Stimulated activated CD4-positive, alpha-beta T cell treated with anti-CD3 and anti-CD28 coated beads, Interleukin-2, amount 100 ng/mL, for 48 hours (primary cell): ENCODE data around the gene ACTL7B.
"Not testable (repeated sequence)": the region's sequence is repeated elsewhere in the genome, so short reads cannot be mapped to it uniquely, and the experiment has no call there.

Experiments
- DNase-seq, 2 donors: peaks; one replicate each; pipeline ENCODE4 v3.0.0-alpha.2; 2020

Gene ACTL7B

DNA sequence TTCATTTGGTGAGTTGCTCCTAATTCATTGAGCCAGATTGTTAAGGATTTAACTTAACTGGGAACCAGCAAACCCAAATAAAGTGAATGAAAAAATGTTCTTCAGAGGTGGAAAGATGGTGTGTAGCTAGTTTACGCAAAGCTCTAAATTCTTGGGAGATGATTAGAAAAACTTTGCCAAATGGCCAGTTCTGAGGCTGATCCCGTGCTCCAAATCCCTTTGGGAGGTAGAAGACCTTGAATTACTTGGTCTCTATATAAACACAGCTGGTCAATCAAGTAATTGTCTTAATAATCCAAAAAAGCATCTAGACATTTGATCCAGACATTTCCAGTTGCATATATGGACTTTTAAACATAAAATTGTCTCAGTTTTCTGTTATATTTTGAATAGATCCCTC lies 11.4 kb downstream of the ACTL7B start:
- DNase-seq = no peak

DNA sequence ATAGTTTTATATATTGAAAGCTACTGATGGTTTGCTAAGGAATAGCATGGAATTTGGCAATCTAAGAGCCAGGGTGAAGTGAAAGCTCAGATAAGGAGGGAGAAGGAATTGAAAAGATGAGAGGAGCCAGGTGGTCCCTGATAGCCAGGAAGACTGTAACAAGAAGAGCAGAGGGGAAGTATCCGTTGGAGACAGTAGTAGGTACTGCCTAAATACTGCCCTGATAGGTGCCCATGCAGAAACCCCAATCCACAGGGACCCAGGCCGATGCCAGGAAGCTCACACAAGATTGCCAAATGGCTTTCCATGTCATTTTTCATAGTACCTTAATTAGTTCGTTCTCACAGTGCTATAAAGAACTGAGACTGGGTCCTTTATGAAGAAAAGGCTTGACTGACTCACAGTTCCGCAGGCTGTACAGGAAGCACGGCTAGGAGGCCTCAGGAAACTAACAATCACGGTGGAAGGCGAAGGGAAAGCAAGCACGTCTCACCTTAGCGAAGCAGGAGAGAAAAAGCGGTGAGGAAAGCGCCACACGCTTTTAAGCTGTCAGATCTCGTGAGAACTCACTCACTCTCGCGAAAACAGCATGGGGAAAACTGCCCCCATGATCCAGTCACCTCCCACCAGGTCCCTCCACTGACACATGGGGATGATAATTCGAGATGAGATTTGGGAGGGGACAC lies 13.0 kb downstream of the ACTL7B start:
- peak in 1 of 2 donors; percentile 21 for DNase-seq

DNA sequence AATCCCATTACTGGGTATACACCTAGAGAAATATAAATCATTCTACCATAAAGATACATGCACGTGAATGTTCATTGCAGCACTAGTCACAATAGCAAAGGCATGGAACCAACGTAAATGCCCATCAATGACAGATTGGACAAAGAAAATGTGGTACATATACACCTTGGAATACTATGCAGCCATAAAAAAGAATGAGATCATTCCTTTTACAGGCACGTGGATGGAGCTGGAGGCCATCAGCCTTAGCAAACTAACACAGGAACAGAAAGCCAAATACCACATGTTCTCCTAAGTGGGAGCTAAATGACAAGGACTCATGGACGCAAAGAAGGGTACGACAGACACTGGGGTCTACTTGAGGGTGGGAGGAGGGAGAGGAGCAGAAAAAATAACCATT lies 16.2 kb downstream of the ACTL7B start:
- not testable (repeated sequence) for DNase-seq

DNA sequence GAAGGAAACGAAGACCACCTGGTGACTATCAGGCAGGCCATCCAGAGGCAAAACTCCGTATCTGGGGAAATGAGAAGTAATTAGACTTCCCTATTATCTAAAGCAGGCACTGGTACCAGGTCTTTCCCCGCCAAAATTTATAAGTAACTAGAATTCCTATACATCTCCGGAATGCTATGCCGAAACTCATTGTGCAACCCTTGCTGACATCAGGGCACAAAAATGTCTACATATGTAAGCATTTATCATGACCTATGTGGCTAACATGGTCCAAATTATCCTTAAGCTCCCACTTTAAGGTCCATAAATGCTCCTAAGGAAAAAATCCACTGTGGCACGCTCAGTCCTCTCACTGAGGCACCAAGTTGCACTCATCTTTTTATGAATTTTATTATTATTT lies 17.8 kb downstream of the ACTL7B start:
- DNase-seq = no peak

DNA sequence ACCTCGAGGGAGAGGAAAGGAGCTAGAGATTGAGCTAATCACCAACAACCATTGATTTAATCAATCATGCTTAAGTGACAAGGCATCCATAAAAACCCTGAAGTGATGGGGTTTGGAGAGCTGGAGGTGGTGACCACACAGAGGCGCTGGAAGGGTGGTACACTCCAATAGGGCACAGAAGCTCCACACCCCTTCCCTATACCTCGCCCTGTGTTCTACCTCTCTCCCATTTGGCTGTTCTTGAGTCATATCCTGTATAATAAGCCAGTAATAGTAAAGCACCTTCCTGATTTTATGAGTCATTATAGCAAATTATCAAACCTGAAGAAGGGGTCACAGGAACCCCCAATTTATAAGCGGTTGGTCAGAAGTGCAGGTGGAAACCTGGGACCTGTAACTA lies 18.3 kb downstream of the ACTL7B start:
- no peak for DNase-seq

DNA sequence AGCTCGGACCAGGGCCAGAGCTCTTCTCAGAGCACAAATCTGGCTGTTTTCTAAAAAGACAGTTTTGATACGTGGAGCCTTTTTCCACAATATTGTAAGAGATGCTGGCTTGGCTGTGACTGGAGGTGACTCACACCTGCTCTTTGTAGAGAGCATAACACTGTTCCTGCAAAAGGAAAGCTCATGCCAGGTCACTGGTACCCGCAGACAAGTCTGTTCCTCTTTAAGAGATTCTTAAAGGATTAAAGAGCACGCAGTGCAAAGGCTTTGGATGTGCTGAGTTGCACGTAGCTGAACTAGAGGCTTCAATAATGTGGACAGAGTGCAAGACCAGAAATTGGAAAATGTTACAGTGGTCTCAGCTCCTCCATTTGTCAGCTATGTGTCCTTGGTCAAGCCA lies 19.0 kb downstream of the ACTL7B start:
- DNase-seq = no peak

DNA sequence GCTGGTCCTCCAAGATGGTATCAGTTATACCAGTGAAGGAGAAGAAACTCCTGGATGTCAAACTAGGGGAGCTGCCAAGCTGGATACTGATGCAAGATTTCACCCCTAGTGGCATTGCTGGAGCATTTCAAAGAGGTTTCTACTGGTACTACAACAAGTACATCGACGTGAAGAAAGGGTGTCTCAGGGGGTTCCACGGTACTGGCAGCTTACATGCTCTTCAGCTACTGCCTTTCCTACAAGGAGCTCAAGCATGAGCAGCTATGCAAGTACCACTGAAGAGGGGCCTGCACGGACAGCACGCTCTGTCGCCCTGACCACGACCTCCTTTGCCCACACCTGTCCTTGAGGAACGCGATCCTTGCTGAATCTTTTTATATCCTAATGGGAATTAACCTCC lies 19.5 kb downstream of the ACTL7B start:
- no peak for DNase-seq

DNA sequence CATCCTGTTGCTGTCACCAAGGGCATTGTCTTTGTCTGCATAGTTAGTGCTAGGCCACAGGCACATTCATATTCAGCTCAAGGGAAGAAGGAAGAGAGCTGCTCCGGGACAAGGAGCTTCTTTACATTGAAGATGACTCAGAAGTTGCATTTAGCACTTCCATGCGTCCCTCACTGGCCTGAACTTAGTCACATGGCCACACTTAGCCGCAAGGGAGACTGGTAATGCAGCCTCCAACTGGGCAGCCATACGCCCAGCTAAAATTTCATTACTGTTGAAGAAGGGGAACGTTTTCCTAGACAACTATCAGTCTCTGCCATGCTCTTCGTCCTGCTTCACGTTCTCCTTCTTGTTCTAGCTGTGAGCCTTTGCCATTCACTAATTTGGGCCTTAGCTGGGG lies 20.0 kb downstream of the ACTL7B start:
- no peak for DNase-seq

DNA sequence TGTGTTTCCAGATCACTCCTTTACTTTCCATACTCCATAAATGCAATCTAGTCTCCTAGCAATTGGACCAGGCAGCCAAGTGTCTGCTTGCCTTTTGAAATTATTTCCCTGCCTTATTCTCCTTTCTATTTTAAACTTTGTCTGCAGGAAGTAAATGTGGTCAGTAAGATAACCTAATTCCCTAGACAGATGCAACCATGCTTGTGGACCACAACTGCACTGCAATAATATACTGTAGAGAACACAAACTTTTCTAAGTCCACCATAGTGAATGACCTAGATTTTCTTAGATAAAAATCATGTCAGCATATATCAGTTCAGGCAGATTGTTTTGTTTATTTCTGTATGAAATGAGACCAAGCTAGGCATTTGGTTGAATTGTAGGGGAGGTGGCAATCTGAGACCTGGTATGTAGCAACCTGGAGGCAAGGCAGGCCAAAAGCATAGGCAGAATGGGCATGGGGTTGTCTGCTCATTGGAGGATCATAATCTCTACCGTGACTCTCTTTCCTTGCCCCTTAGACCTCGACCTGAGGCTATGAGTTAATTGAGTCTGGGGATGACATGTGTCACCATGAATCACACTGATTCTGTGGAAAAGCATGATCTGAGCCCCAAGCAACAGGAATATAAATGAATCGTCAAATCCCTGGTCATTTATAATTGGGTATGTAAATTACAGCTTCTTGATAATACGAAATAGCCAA lies 20.7 kb downstream of the ACTL7B start:
- DNase-seq = no peak

DNA sequence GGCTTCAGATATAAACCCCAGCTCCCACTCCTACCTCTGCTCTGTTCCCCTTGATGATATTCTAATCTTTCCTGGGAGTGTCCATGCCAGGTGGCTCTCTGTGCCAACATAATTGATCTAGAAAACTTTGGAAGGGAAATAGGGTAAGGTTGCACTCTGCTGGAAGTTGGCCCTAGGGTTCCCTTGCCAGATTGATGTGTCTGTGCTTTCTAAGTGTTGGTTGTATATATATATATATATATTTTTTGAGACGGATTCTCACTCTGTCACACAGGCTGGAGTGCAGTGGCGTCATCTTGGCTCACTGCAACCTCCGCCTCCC lies 23.6 kb downstream of the ACTL7B start:
- DNase-seq = no peak

DNA sequence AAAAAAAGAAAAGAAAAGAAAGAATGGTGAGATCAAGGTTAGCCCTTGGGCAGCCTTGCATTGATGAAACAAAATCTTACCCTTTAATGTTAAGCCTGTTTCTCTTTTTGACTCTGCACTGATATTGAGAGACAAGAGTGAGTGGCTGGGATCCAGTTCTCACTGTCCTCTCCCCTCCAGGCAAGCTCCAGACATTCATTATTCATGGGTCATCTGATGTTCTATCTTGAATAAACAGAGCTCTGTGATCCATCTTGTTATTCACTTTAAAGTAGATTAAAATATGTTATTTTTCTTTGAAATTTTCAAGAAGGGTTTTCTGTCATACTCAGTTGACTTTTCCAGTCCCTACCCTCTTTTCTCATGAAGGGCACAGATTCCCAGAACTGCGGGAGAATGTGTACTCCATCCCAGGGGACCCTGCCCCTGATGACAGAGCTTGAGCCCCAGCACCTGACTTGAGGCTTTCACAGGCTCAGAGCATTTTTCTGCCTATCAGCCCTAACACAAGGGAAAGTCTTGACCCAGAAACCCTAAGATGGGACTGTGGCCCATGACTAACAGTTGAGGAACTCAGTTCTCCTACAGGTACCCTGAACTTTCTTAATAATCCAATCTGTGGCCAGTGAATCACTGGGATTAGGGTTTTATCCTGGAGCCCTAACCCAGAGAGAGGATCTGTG lies 24.1 kb downstream of the ACTL7B start:
- DNase-seq = no peak

DNA sequence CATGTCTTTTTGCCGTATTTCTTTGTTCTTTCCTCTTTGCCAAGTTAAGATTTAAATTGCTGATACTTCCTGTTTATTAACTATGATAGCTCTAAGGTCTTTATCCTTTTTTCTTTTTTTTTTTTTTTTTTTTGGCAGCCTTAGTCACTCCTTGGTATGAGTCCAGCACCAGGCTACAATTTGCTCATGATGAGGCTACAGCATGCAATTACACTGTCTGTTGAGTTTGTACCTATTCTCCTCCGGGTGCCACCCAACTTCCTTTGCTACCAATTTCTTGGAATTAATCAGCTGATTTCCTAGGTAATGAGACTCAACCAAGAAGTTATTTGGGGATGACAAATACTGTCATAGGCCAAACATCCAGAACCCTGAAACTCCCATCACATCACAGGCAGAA lies 25.5 kb downstream of the ACTL7B start:
- DNase-seq = no peak

DNA sequence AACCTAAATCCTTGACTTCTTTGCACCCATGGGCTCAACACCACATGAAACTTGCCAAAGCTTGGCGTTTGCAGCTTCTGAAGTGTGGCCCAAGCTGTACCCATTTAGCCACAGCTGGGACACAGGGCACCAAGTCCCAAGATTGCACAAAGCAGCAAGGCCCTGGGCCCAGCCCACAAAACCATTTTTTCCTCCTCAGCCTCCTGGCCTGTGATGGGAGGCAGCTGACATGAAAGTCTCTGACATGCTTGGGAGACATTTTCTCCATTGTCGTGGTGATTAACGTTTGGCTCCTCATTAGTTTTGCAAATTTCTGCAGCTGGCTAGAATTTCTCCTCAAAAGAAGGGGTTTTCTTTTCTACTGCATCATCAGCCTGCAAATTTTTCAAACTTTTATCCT lies 32.0 kb downstream of the ACTL7B start:
- no peak for DNase-seq

DNA sequence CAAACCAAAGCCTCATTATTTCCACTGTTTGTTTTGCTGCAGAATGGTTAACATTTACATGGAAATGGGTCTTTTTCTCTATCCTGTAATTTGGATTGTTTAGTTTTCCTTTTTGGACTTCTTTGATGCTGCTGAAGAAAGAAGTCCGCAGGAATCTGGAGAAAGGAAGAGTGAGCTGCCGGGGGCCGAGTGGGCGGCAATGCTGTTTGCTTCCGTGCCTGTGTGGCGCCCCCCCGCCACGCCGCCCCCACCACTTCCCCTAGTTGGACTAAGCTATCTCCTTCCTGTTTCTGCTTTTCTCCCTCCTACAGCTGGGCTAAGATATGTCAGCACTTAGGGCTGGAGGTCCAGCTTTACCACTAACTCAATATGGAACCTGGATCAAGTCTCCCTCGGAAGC lies 39.7 kb downstream of the ACTL7B start:
- DNase-seq = no peak

DNA sequence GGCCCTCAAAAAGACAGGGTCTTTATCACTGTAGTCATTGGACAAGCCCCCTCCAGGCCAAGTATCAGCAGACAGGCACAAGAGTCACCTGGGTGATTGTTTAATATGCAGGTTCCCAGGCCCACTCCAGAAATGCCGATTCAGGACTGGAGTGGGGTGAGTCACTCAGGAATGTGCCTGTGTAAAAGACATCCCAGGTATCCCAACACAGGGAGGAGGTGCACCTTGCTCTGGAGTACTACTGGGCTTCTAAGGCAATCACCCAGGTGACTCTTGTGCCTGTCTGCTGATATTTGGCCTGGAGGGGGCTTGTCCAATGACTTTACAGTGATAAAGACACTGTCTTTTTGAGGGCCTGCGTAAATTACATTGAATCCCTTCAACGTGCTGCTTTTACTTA lies 40.6 kb downstream of the ACTL7B start:
- no peak for DNase-seq

DNA sequence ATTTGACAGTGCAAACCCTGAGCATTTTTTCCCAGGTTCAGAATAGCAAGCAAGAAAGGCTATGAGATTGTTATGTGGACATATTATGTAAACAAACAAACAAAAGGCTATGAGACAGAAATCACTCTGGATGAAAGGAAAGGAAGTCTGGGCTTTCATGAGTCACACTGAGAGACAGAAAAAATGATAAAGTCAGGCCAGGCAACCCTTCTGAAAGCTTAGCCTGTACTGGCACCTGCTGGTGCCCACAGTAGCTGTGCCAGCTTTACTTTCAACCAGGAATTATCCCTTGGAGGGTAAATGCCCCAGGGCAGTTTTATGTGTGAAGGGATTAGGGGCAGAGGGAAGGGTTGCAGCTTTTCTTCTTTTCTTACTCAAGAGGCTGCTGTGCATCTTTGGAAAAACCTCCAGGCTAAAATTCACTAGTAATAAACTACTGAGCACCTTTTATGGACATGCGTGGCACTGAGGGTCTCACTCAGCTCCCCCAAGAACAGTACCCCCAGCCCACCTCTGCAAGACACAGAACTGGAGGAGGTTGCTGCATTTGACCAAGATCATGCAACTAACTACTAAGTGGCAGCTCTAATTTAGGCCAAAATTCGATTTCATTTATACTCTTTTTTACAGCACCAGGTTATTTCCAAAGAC lies 41.7 kb downstream of the ACTL7B start:
- DNase-seq = no peak

DNA sequence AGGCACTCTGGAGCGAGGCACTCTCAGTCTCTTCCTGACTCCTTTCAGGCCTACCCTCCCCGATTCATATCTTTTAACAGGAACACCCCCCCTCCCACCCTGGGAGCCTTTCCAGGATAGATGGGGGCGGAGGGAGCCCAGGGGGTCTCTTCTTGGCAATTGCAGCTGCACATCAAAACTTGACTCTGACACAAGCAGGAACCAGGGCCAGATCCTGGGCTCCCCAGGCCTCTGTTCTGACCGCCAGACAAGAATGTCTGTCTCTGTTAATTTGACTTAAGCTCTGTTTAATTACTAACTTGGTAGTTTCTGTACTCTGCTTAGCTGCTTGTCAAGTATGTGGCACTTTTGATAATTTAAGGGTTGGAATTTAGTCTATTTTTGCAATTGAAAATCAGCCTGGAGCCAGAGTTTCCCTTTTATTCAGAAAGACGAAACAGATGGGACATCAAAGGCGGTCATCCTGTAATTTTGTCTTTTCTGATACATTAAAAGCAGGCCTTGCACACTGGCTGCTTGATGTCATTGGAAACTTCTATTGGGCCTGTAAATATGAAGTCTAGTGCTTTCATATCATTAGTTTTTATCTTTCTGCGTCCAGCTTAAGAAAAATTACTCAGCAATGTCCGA lies 43.3 kb downstream of the ACTL7B start:
- DNase-seq = no peak

DNA sequence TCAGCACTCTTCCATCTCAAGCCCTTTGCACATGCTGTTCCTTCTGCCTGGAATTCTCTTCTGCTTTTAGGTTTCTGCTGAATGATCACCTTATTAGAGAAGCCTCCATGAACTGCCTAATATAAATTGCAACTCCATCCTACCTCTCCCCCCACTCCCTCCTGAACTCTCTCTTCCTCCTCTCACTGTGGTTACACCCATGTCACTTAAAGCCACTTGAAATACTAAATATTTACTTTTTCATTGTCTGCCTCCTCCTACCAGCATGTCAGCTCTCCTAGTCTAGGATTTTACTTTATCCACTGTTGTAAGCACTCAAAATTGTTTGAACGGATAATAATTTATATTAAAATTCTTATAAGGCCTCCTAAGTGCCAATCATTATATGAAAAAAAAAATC lies 43.8 kb downstream of the ACTL7B start:
- no peak for DNase-seq

DNA sequence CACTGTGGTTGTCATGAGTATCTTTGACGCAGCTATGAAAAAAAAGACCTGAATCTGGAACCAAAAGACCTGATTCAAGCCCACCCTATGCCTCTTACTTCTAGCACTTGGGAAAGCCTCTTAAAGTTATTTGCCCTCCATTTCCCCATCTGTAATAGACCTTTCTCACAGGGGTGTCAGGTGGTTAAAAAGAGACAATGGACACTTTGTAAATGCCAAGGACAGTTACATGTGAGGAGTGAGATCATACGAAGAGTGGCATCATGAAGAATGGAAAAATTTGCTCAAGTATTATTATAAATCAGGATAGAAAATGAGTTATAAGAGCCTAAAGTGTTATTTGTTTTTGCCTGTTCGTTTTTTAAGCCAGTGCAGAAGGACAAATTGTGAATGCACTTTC lies 46.5 kb downstream of the ACTL7B start:
- DNase-seq = no peak
